ENCODE data around the gene RAD51. TPM values are rescaled to one million over a fixed set of nuclear protein-coding genes. Genes with fewer than 3 reads are reported as not detected.

RAD51 gene
- total and polyA plus RNA-seq, 2 donors (not counting 3 experiments of a cell fraction or from before 2014, with no cell fraction given): 11.1 to 30.9 TPM

GRCh38 chr15:40775740-40776536 is 81.0 kb downstream of the RAD51 start:
- Histone ChIP-seq H3K9ac (replicated peaks; ENCODE audit: extremely low read depth, insufficient read depth, low read length) (no peak overlapping the region), H3K27me3 (ENCODE audit: control insufficient read depth in 2 of 2, insufficient read depth in 2 of 2, low read length in 2 of 2) (no peaks in the 10 kb centered on the region), H4K20me1 (replicated peaks; ENCODE audit: control insufficient read depth, extremely low read depth, insufficient read depth, low read length) (no peaks in the 10 kb centered on the region), H3K79me2 (ENCODE audit: control insufficient read depth, insufficient read depth, low read length) (no peaks in the 10 kb centered on the region), H3K9me1 (replicated peaks; ENCODE audit: control insufficient read depth, extremely low read depth, insufficient read depth, low read length) (no peaks in the 10 kb centered on the region), H2AFZ (ENCODE audit: low read depth, low read length) (no peak overlapping the region), H3K36me3 (ENCODE audit: control insufficient read depth in 2 of 2, extremely low read depth in 1 of 2, insufficient read depth in 2 of 2, low read length in 2 of 2) (peaks cover 0 to 38% of the 10 kb centered on the region in 2 experiments), H3K9me3 (replicated peaks; ENCODE audit: control insufficient read depth, insufficient read depth, low read length) (no peaks in the 10 kb centered on the region), H3K27ac (ENCODE audit: insufficient read depth, low read depth, low read length) (no peak overlapping the region), H3K4me2 (ENCODE audit: insufficient read depth, low read length) (no peak overlapping the region), H3K4me1 (ENCODE audit: control insufficient read depth, extremely low read depth, insufficient read depth, low read length) (no peaks in the 10 kb centered on the region), H3K4me3 (replicated peaks in 1 of 3; ENCODE audit: insufficient read depth in 1 of 3, low read depth in 1 of 3, low read length in 3 of 3) (no peak overlapping the region)
- DNase-seq (ENCODE audit: low read depth, low spot score) (no peak), FAIRE-seq (no peak)
- TF ChIP-seq EZH2 (IDR thresholded peaks at IDR 0.05; ENCODE audit: borderline replicate concordance, low read depth, low read length, severe bottlenecking): no peak
- no peak for TF ChIP-seq FOS (IDR thresholded peaks at IDR 0.05; ENCODE audit: borderline replicate concordance, insufficient read depth, low read length)
- TF ChIP-seq CTCF (IDR thresholded peaks at IDR 0.05; ENCODE audit: extremely low read depth in 1 of 2, insufficient read depth in 1 of 2, low read depth in 1 of 2, low read length in 2 of 2): no peak
- TF ChIP-seq POLR2A (IDR thresholded peaks at IDR 0.05; ENCODE audit: low read depth, low read length): no peak
- TF ChIP-seq MAX (IDR thresholded peaks at IDR 0.05; ENCODE audit: insufficient read depth, insufficient read length): no peak
- no peak for TF ChIP-seq MYC (IDR thresholded peaks at IDR 0.05; ENCODE audit: low read depth, low read length)
- TF ChIP-seq GATA2 (IDR thresholded peaks at IDR 0.05; ENCODE audit: insufficient read depth, insufficient read length, low read depth, low read length): no peak
- TF ChIP-seq JUN (IDR thresholded peaks at IDR 0.05; ENCODE audit: borderline replicate concordance, insufficient read depth, insufficient read length, low read depth): no peak
- TF ChIP-seq POLR2AphosphoS5 (IDR thresholded peaks at IDR 0.05; ENCODE audit: insufficient read depth, low read depth, low read length): no peak
- intact Hi-C loops (cut with micrococcal nuclease) (no loop called here), dilution Hi-C loops (cut with MboI; ENCODE audit: extremely low pct_ligation_motif_present, low sequenced_read_pairs) (no loop called here)
- no TSS peak for BruUV-seq (replicated peaks)
- CTCF ChIA-PET: interaction anchor here (0.8 to 2.4 kb wide), 4 partner anchors 10 to 31 kb away, joined by 3 to 8 read pairs (median 4); partner anchors contain the start of genes DNAJC17, GCHFR and ZFYVE19
- POLR2A ChIA-PET: no interaction called here
